Gastrocnemius medialis (tissue), 4 donors: ENCODE measurements around the gene SWI5.

Experiments
- POLR2A ChIP-seq, 2 donors: fragments of 450-650 bp; IDR thresholded peaks; one replicate each; pipeline ENCODE4 v1.6.1; 2017; ENCODE audit warnings: antibody characterized with exemption in 2 of 2, mild to moderate bottlenecking in 2 of 2, moderate library complexity in 2 of 2
- TF ChIP-seq, protein P1 (sequence below), 5 experiments: fragments of 450-650 bp in 3 of 5; fragments of 200-600 bp in 2 of 5; sonication (generic) in 2 of 5; IDR thresholded peaks in 4 of 5; conservative IDR thresholded peaks in 1 of 5; 1 replicate in 4 of 5; 2 replicates in 1 of 5; pipeline ENCODE4 v1.5.1; 2016 to 2019; ENCODE audit warnings: antibody characterized with exemption in 5 of 5, mild to moderate bottlenecking in 3 of 5, moderate library complexity in 3 of 5

GRCh38 chr9:128249908-128250838, 25.9 kb upstream of the SWI5 start:
- TF ChIP-seq, protein P1, sequence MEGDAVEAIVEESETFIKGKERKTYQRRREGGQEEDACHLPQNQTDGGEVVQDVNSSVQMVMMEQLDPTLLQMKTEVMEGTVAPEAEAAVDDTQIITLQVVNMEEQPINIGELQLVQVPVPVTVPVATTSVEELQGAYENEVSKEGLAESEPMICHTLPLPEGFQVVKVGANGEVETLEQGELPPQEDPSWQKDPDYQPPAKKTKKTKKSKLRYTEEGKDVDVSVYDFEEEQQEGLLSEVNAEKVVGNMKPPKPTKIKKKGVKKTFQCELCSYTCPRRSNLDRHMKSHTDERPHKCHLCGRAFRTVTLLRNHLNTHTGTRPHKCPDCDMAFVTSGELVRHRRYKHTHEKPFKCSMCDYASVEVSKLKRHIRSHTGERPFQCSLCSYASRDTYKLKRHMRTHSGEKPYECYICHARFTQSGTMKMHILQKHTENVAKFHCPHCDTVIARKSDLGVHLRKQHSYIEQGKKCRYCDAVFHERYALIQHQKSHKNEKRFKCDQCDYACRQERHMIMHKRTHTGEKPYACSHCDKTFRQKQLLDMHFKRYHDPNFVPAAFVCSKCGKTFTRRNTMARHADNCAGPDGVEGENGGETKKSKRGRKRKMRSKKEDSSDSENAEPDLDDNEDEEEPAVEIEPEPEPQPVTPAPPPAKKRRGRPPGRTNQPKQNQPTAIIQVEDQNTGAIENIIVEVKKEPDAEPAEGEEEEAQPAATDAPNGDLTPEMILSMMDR (IDR thresholded peaks at IDR 0.05 in 4 of 5, conservative IDR thresholded peaks at IDR 0.05 in 1 of 5): no peak
- TF ChIP-seq POLR2A (IDR thresholded peaks at IDR 0.05): no peak
